DOHH2 (cell line): ENCODE data around the gene DPYSL5.

Experiments
- H3F3A ChIP-seq: fragments of 200-600 bp; sonication (generic), shearing (Covaris generic); 2 replicates; pipeline ENCODE4 v1.6.0; 2016; ENCODE audit warnings: antibody characterized with exemption, mild to moderate bottlenecking; ENCODE audit not compliant: control insufficient read depth, insufficient read depth
- H3K27ac ChIP-seq: fragments of 200-600 bp; sonication (generic); 2 replicates; pipeline ENCODE4 v1.5.1; 2014; ENCODE audit warnings: low read depth, mild to moderate bottlenecking, low read length, moderate library complexity
- H3K27me3 ChIP-seq: fragments of 200-600 bp; sonication (generic); 2 replicates; pipeline ENCODE4 v1.6.1; 2014; ENCODE audit warnings: mild to moderate bottlenecking, low read length, mixed read lengths; ENCODE audit not compliant: control insufficient read depth
- H3K36me3 ChIP-seq: fragments of 200-600 bp; sonication (generic); 2 replicates; pipeline ENCODE4 v1.6.1; 2014; ENCODE audit warnings: mild to moderate bottlenecking, low read length, moderate library complexity, mixed read lengths; ENCODE audit not compliant: control insufficient read depth
- H3K4me1 ChIP-seq: fragments of 200-600 bp; sonication (generic); 2 replicates; pipeline ENCODE4 v1.6.1; 2014; ENCODE audit warnings: mild to moderate bottlenecking, low read length, mixed read lengths; ENCODE audit not compliant: control insufficient read depth
- H3K4me2 ChIP-seq: fragments of 200-600 bp; sonication (generic); 2 replicates; pipeline ENCODE4 v1.6.0; 2014; ENCODE audit warnings: mild to moderate bottlenecking, low read length, moderate library complexity
- H3K4me3 ChIP-seq: fragments of 200-600 bp; sonication (generic); 2 replicates; pipeline ENCODE4 v1.5.1; 2014; ENCODE audit warnings: mild to moderate bottlenecking, low read length, mixed read lengths
- H3K79me2 ChIP-seq: fragments of 200-600 bp; sonication (generic); 2 replicates; pipeline ENCODE4 v1.6.1; 2014; ENCODE audit warnings: mild to moderate bottlenecking, low read length, mixed read lengths; ENCODE audit not compliant: control insufficient read depth
- H3K9me2 ChIP-seq: fragments of 200-600 bp; sonication (generic); replicated peaks from 2 replicates; pipeline ENCODE4 v1.6.1; 2014; ENCODE audit warnings: mild to moderate bottlenecking, low read length, mixed read lengths; ENCODE audit not compliant: control insufficient read depth
- H3K9me3 ChIP-seq: fragments of 200-600 bp; sonication (generic); 2 replicates; pipeline ENCODE4 v1.6.1; 2014; ENCODE audit warnings: antibody characterized with exemption, low read length, mixed read lengths; ENCODE audit not compliant: control insufficient read depth, insufficient read depth
- H4K20me1 ChIP-seq: fragments of 200-600 bp; sonication (generic); 2 replicates; pipeline ENCODE4 v1.6.0; 2014; ENCODE audit warnings: low read depth, mild to moderate bottlenecking, antibody characterized with exemption, low read length, moderate library complexity; ENCODE audit not compliant: control insufficient read depth, insufficient read depth
- CTCF ChIP-seq: fragments of 200-600 bp; sonication (generic); IDR thresholded peaks from one replicate; pipeline ENCODE4 v1.5.1; 2014; ENCODE audit warnings: antibody characterized with exemption, mild to moderate bottlenecking, low read depth, low read length; ENCODE audit not compliant: poor library complexity, severe bottlenecking
- EZH2phosphoT487 ChIP-seq: fragments of 200-600 bp; sonication (generic); IDR thresholded peaks from 2 replicates; pipeline ENCODE4 v1.6.1; 2017; ENCODE audit warnings: borderline replicate concordance, mild to moderate bottlenecking, antibody characterized with exemption, low read length, moderate library complexity, mixed read lengths

DPYSL5 gene

GRCh38 chr2:26936855-26937254 lies 88.9 kb downstream of the DPYSL5 start:
- no peak overlapping the region for H3K4me3 ChIP-seq
- no peaks in the 10 kb centered on the region for H3K9me3 ChIP-seq
- H3K9me2 ChIP-seq = no peaks in the 10 kb centered on the region
- no peak overlapping the region for H3K27ac ChIP-seq
- no peaks in the 10 kb centered on the region for H3K79me2 ChIP-seq
- no peaks in the 10 kb centered on the region for H3F3A ChIP-seq
- H3K4me1 ChIP-seq = no peaks in the 10 kb centered on the region
- TF ChIP-seq EZH2phosphoT487 (no peak), CTCF (no peak)
- no peaks in the 10 kb centered on the region for H3K36me3 ChIP-seq
- H3K4me2 ChIP-seq = no peak overlapping the region
- H3K27me3 ChIP-seq = no peaks in the 10 kb centered on the region
- H4K20me1 ChIP-seq = no peaks in the 10 kb centered on the region

GRCh38 chr2:26938399-26939118 lies 90.6 kb downstream of the DPYSL5 start:
- Histone ChIP-seq H3K27me3 (no peaks in the 10 kb centered on the region), H3K4me3 (no peak overlapping the region), H3K4me1 (no peaks in the 10 kb centered on the region), H3K27ac (no peak overlapping the region), H3K79me2 (no peaks in the 10 kb centered on the region), H3K4me2 (no peak overlapping the region), H3K9me3 (no peaks in the 10 kb centered on the region), H4K20me1 (no peaks in the 10 kb centered on the region), H3K36me3 (no peaks in the 10 kb centered on the region), H3F3A (no peaks in the 10 kb centered on the region), H3K9me2 (no peaks in the 10 kb centered on the region)
- TF ChIP-seq CTCF (no peak), EZH2phosphoT487 (no peak)

- no peak overlapping the region for H3K4me3 ChIP-seq
- no peaks in the 10 kb centered on the region for H3F3A ChIP-seq
- no peaks in the 10 kb centered on the region for H3K27me3 ChIP-seq
- H3K9me2 ChIP-seq = no peaks in the 10 kb centered on the region
- H3K79me2 ChIP-seq = no peaks in the 10 kb centered on the region
- H3K9me3 ChIP-seq = no peaks in the 10 kb centered on the region
- H3K27ac ChIP-seq = no peak overlapping the region
- H3K4me1 ChIP-seq = no peaks in the 10 kb centered on the region
- no peaks in the 10 kb centered on the region for H4K20me1 ChIP-seq
- no peak for TF ChIP-seq CTCF
- H3K4me2 ChIP-seq = no peak overlapping the region
- H3K36me3 ChIP-seq = no peaks in the 10 kb centered on the region
These were observed 92.1 kb downstream of the DPYSL5 start for GRCh38 chr2:26940001-26940400.
